Caco-2 (cell line): ENCODE data around the gene WDR46. TPM values are rescaled to one million over a fixed set of nuclear protein-coding genes. Genes with fewer than 3 reads are reported as not detected.

ENCODE experiments used
- BruUV-seq: library from RNA; stranded (reverse); fragments of 400-500 nt; replicated peaks from 2 replicates; lab custom pipeline; 2021; lab: Mats Ljungman, UMichigan
- CTCF ChIA-PET: fragments of 300-600 bp; sonication (Branson Sonifier 250); formaldehyde crosslinking; loops from one replicate; lab custom pipeline; 2022; ENCODE audit warnings: antibody characterized with exemption; lab: Charles Lee
- POLR2A ChIA-PET: fragments of 300-600 bp; sonication (Branson Sonifier 250); formaldehyde crosslinking; loops from one replicate; lab custom pipeline; 2022; ENCODE audit warnings: antibody characterized with exemption; lab: Charles Lee
- DNase-seq, 2 experiments: peaks; one replicate each; pipeline versions ENCODE4 v3.0.0 to v3.0.0-alpha.2; 2020 to 2022
- H3K27me3 ChIP-seq: replicated peaks from 2 replicates; pipeline ENCODE4 v1.6.0; 2011; ENCODE audit warnings: low read length; ENCODE audit not compliant: control insufficient read depth, insufficient read depth
- H3K36me3 ChIP-seq: 2 replicates; pipeline ENCODE4 v1.5.1; 2011; ENCODE audit warnings: low read length; ENCODE audit not compliant: control insufficient read depth, insufficient read depth
- H3K4me1 ChIP-seq: fragments of 250-450 bp; sonication (Bioruptor Pico); 2 replicates; pipeline ENCODE4 v1.5.1; 2020; ENCODE audit warnings: mild to moderate bottlenecking
- H3K4me3 ChIP-seq: 2 replicates; pipeline ENCODE4 v1.5.1; 2011; ENCODE audit warnings: low read depth, mild to moderate bottlenecking, control low read depth, low read length
- H3K9me3 ChIP-seq: fragments of 250-450 bp; sonication (Bioruptor Pico); 2 replicates; pipeline ENCODE4 v1.5.1; 2020; ENCODE audit warnings: mild to moderate bottlenecking, moderate library complexity
- H3K27ac Mint-ChIP-seq: one replicate; pipeline ENCODE4 v1.8.0; 2022; ENCODE audit warnings: mixed read lengths; ENCODE audit not compliant: unreplicated experiment
- H3K27me3 Mint-ChIP-seq: one replicate; pipeline ENCODE4 v1.8.0; 2022; ENCODE audit warnings: mixed read lengths; ENCODE audit not compliant: insufficient read depth, unreplicated experiment
- H3K36me3 Mint-ChIP-seq: one replicate; pipeline ENCODE4 v1.8.0; 2022; ENCODE audit warnings: mild to moderate bottlenecking, mixed read lengths; ENCODE audit not compliant: insufficient read depth, unreplicated experiment
- H3K4me1 Mint-ChIP-seq: one replicate; pipeline ENCODE4 v1.8.0; 2022; ENCODE audit warnings: low read depth, mixed read lengths; ENCODE audit not compliant: unreplicated experiment
- H3K4me3 Mint-ChIP-seq: one replicate; pipeline ENCODE4 v1.8.0; 2022; ENCODE audit warnings: mild to moderate bottlenecking, moderate library complexity, mixed read lengths; ENCODE audit not compliant: unreplicated experiment
- H3K9me3 Mint-ChIP-seq: one replicate; pipeline ENCODE4 v1.8.0; 2022; ENCODE audit warnings: mixed read lengths; ENCODE audit not compliant: unreplicated experiment
- intact Hi-C: fragments of 100-400 bp; cut with micrococcal nuclease; formaldehyde crosslinking; loops from one replicate; pipeline ENCODE4 v1.10.0; 2022; ENCODE audit not compliant: unreplicated experiment
- total RNA-seq: library from RNA; stranded (reverse); gene quantifications from 2 replicates; pipeline ENCODE4 v1.2.3, GENCODE V29; 2022
- TF ChIP-seq, protein P1 (sequence below), 2 experiments: fragments of 200-600 bp in 1 of 2; IDR thresholded peaks; 1 replicate in 1 of 2; 2 replicates in 1 of 2; pipeline versions ENCODE4 v1.5.1 to v1.8.0; 2011 to 2022; ENCODE audit warnings: antibody characterized with exemption in 1 of 2, control low read depth in 1 of 2, inconsistent platforms in 1 of 2, low read depth in 1 of 2, low read length in 1 of 2, mild to moderate bottlenecking in 1 of 2, moderate library complexity in 1 of 2; ENCODE audit not compliant: insufficient read depth in 1 of 2, severe bottlenecking in 1 of 2, unreplicated experiment in 1 of 2

The WDR46 gene
- total RNA-seq, 1 experiment from 2014 or later: 58.2 TPM

DNA sequence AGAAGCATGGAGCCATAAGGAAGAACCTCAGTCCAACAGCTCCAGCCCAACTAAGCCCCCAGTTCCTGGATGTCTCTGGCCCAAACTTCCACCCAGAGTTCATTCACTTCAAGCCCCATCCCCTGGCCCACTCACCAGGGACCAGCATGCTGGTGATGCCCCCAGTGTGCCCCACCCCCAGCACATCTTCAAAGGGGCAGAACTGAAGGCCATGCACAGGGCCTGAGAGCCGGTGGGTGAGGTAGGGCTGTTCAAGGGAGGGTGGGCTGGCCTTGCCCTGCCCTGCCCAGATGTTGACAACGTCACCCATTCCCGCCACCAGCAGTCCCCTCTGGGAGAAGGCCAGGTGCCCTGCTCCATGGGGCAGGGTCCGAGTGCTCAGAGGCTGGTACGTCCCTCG lies 8.5 kb downstream of the WDR46 start:
- no peak for DNase-seq
- BruUV-seq: no TSS peak
- Histone ChIP-seq H3K4me1 (no peaks in the 10 kb centered on the region), H3K4me3 (no peak overlapping the region), H3K9me3 (no peaks in the 10 kb centered on the region), H3K36me3 (peaks cover 3% of the 10 kb centered on the region), H3K27me3 (no peaks in the 10 kb centered on the region)
- Mint-ChIP-seq H3K27me3 (no peaks in the 10 kb centered on the region), H3K27ac (no peak overlapping the region), H3K36me3 (peaks cover 67% of the 10 kb centered on the region), H3K4me3 (no peak overlapping the region), H3K4me1 (no peaks in the 10 kb centered on the region), H3K9me3 (no peaks in the 10 kb centered on the region)
- POLR2A ChIA-PET: no interaction called here
- TF ChIP-seq, protein P1, sequence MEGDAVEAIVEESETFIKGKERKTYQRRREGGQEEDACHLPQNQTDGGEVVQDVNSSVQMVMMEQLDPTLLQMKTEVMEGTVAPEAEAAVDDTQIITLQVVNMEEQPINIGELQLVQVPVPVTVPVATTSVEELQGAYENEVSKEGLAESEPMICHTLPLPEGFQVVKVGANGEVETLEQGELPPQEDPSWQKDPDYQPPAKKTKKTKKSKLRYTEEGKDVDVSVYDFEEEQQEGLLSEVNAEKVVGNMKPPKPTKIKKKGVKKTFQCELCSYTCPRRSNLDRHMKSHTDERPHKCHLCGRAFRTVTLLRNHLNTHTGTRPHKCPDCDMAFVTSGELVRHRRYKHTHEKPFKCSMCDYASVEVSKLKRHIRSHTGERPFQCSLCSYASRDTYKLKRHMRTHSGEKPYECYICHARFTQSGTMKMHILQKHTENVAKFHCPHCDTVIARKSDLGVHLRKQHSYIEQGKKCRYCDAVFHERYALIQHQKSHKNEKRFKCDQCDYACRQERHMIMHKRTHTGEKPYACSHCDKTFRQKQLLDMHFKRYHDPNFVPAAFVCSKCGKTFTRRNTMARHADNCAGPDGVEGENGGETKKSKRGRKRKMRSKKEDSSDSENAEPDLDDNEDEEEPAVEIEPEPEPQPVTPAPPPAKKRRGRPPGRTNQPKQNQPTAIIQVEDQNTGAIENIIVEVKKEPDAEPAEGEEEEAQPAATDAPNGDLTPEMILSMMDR (IDR thresholded peaks at IDR 0.05; ENCODE audit: insufficient read depth in 1 of 2, low read depth in 1 of 2, low read length in 1 of 2, severe bottlenecking in 1 of 2, unreplicated experiment in 1 of 2): no peak
- CTCF ChIA-PET: interaction anchor here (1.1 to 2.6 kb wide), 2 partner anchors 17 to 19 kb away, joined by 3 to 7 read pairs; no protein-coding TSS in a partner anchor
- intact Hi-C loops: loop anchor here (1.0 kb wide), 2 partner anchors 19 to 32 kb away; no protein-coding TSS in a partner anchor

- Mint-ChIP-seq H3K27me3 (no peaks in the 10 kb centered on the region), H3K4me3 (no peak overlapping the region), H3K9me3 (no peaks in the 10 kb centered on the region), H3K36me3 (peaks cover 68% of the 10 kb centered on the region), H3K27ac (peak overlapping the region; percentile 33), H3K4me1 (no peaks in the 10 kb centered on the region)
- no peaks in the 10 kb centered on the region for H3K9me3 ChIP-seq
- CTCF ChIA-PET: interaction anchor here (0.6 to 2.6 kb wide), 3 partner anchors 9 to 337 kb away, joined by 4 to 7 read pairs (median 6); partner anchors contain the start of genes PFDN6 and WDR46
- TF ChIP-seq, protein P1 (IDR thresholded peaks at IDR 0.05; ENCODE audit: insufficient read depth in 1 of 2, low read depth in 1 of 2, low read length in 1 of 2, severe bottlenecking in 1 of 2, unreplicated experiment in 1 of 2): peak; percentile 91 to 99
- POLR2A ChIA-PET: interaction anchor here (0.6 kb wide), 2 partner anchors 27 to 130 kb away, joined by 3 to 6 read pairs; no protein-coding TSS in a partner anchor
- no peaks in the 10 kb centered on the region for H3K27me3 ChIP-seq
- intact Hi-C loops: loop anchor here (1.0 kb wide), 2 partner anchors 19 to 32 kb away; no protein-coding TSS in a partner anchor
- no peak overlapping the region for H3K4me3 ChIP-seq
- peaks cover 3% of the 10 kb centered on the region for H3K36me3 ChIP-seq
- no peaks in the 10 kb centered on the region for H3K4me1 ChIP-seq
- peak; percentile 87 for DNase-seq
- no TSS peak for BruUV-seq
Measured at GRCh38 chr6:33279971-33280511, 9.0 kb downstream of the WDR46 start.

GRCh38 chr6:33279257-33279695 lies 9.8 kb downstream of the WDR46 start:
- TF ChIP-seq, protein P1 (IDR thresholded peaks at IDR 0.05; ENCODE audit: insufficient read depth in 1 of 2, low read depth in 1 of 2, low read length in 1 of 2, severe bottlenecking in 1 of 2, unreplicated experiment in 1 of 2): no peak
- no peaks in the 10 kb centered on the region for H3K9me3 Mint-ChIP-seq
- intact Hi-C loops: no loop called here
- BruUV-seq: TSS peak; percentile 42
- H3K27me3 Mint-ChIP-seq: no peaks in the 10 kb centered on the region
- H3K4me3 ChIP-seq: no peak overlapping the region
- no peaks in the 10 kb centered on the region for H3K9me3 ChIP-seq
- no peaks in the 10 kb centered on the region for H3K27me3 ChIP-seq
- H3K4me1 Mint-ChIP-seq: peaks cover 7% of the 10 kb centered on the region
- H3K4me1 ChIP-seq: peaks cover 3% of the 10 kb centered on the region
- CTCF ChIA-PET: interaction anchor here (0.5 to 2.6 kb wide), 7 partner anchors 10 to 336 kb away, joined by 3 to 8 read pairs (median 4); partner anchors contain the start of genes PFDN6, RGL2 and WDR46
- H3K27ac Mint-ChIP-seq: peak overlapping the region; percentile 33
- H3K36me3 Mint-ChIP-seq: peaks cover 68% of the 10 kb centered on the region
- POLR2A ChIA-PET: interaction anchor here (0.6 to 3.0 kb wide), 2 partner anchors 10 to 131 kb away, joined by 3 to 10 read pairs; partner anchors contain the start of genes PFDN6 and WDR46
- no peak overlapping the region for H3K4me3 Mint-ChIP-seq
- H3K36me3 ChIP-seq: peaks cover 5% of the 10 kb centered on the region
- DNase-seq: no peak
